HG03064 (cell line): Measurements from ENCODE around the gene ZNF90.
A peak's percentile ranks its signal among the peaks of the same experiment; 100 is the strongest.
"Not testable (repeated sequence)": the region's sequence is repeated elsewhere in the genome, so short reads cannot be mapped to it uniquely, and the experiment has no call there.

Experiments used
- ATAC-seq: cut with Tn5 transposase; IDR thresholded peaks from one replicate; pipeline ENCODE4 v1.9.1; 2021; ENCODE audit warnings: low read depth; ENCODE audit not compliant: unreplicated experiment

Gene ZNF90

GRCh38 chr19:20077791-20078463, at the start of gene ZNF90:
ZNF90 (plus strand) TSS chr19:20078000; CDS start chr19:20078133, 133 bp downstream.
- ATAC-seq = peak; percentile 78

GRCh38 chr19:20028611-20029010, 49.2 kb upstream of the ZNF90 start:
- ATAC-seq = no peak

- ATAC-seq = no peak
Observed at GRCh38 chr19:20035935-20036334, 41.9 kb upstream of the ZNF90 start.

GRCh38 chr19:20038358-20039202, 39.2 kb upstream of the ZNF90 start:
- no peak for ATAC-seq

- peak; percentile 93 for ATAC-seq
Observed at GRCh38 chr19:20039203-20039723, 38.5 kb upstream of the ZNF90 start, which contains the start of gene ZNF682. ZNF682 (minus strand) TSS chr19:20039505; CDS start chr19:20039345, 160 bp downstream.

GRCh38 chr19:20044663-20045062, 33.1 kb upstream of the ZNF90 start:
- ATAC-seq = no peak

GRCh38 chr19:20045742-20046141, 32.1 kb upstream of the ZNF90 start:
- not testable (repeated sequence) for ATAC-seq

GRCh38 chr19:20051841-20052768, 25.7 kb upstream of the ZNF90 start:
- ATAC-seq = peak; percentile 92

- ATAC-seq = not testable (repeated sequence)
Observed at GRCh38 chr19:20058738-20059137, 19.1 kb upstream of the ZNF90 start.

GRCh38 chr19:20060282-20060681, 17.5 kb upstream of the ZNF90 start:
- ATAC-seq = no peak

GRCh38 chr19:20066861-20067260, 10.9 kb upstream of the ZNF90 start:
- no peak for ATAC-seq

GRCh38 chr19:20067943-20068342, 9.9 kb upstream of the ZNF90 start:
- no peak for ATAC-seq

GRCh38 chr19:20068559-20068958, 9.2 kb upstream of the ZNF90 start:
- ATAC-seq = not testable (repeated sequence)

GRCh38 chr19:20070691-20071090, 7.1 kb upstream of the ZNF90 start:
- ATAC-seq = no peak

- ATAC-seq = no peak
Observed at GRCh38 chr19:20072936-20073335, 4.9 kb upstream of the ZNF90 start.

GRCh38 chr19:20078581-20079031, 806 bp downstream of the ZNF90 start:
- ATAC-seq = peak; percentile 23

- no peak for ATAC-seq
Observed at GRCh38 chr19:20079476-20079875, 1.7 kb downstream of the ZNF90 start.

- ATAC-seq = no peak
Observed at GRCh38 chr19:20080656-20081055, 2.9 kb downstream of the ZNF90 start.

- ATAC-seq = not testable (repeated sequence)
Observed at GRCh38 chr19:20082232-20082833, 4.5 kb downstream of the ZNF90 start.

- not testable (repeated sequence) for ATAC-seq
Observed at GRCh38 chr19:20082876-20083275, 5.1 kb downstream of the ZNF90 start.
